ENCODE results near the gene MTCL3.
"Not testable (repeated sequence)": the region's sequence is repeated elsewhere in the genome, so short reads cannot be mapped to it uniquely, and the experiment has no call there.

MTCL3 gene

DNA sequence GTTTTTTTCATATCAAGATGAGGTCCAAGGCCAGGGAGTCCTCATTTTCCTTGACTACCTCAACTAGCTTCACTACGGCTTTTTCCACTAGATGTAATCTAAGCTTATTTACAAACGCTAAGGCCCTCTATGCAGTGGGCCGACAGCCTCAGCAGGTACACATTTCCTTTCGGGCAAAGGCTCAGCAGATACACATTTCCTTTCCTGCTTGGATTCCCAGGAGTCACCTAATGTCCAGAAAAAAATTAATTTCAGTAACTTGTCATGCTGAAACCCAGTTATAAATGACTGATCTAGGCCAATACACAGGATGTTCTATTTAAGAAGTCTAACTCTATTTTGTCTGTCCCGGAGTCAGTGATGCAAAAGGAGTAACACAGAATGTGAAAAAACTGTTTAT lies 52.7 kb downstream of the MTCL3 start:
- no peak for DNase-seq (ENCODE audit: low spot score)

DNA sequence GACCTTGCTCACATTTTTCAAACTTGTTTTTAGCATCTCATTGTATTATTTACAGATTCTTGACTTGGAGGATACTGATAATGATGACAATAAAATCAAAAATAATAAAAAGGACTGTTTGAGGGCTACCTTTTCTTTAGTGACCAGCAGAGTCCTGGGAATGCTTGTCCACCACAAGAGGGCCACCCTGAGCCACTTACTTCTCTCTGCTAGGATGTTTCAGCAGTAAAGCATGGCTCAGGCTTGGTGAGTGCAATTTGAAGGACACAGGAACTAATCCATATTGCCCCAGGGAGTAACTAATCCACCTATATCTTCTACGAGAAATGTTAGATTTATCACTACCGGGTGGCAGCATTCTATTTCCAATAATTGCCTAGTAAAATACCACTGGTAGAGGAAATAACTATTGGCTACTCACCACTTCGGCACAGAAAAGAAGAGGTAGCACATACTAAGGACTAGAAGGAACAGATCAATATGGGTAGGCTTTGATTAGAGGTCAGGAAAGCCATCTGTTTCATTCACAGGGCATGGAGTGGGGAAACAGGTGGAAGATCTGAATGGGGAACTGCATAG lies 54.2 kb downstream of the MTCL3 start:
- DNase-seq (ENCODE audit: low spot score): peak; percentile 61

DNA sequence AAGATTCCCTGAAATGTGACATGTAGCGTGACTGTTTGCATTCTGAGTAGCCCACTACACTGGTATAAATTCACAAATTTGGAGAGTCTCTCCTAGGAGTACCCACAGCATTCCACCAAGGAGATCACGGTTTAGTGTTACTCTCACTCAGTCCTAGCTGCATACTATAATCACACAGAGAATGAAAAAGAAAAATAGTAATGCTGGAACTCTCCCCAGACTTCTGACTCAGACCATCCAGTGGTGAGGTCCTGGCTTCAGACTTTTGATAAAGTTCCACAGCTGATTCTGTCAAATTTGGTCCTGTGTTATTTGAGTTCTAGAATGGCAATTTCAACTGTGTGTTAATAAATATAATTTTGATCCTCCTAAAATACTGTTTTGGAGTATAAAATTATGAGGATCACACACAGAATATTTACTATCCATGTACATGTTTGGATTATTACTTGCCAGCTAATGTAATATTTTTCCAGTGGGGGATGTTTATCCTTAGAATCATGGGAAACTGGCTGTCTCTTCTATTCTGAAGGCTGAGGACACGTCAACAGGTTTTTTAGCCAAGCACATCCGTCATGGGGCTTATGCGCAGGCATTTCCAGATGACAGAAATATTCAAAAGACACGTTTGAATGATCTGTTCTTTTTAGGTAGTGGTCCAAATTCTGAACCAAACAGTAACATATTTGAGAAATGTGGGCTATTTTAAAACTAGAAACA lies 54.8 kb downstream of the MTCL3 start:
- DNase-seq (ENCODE audit: low spot score): no peak

DNA sequence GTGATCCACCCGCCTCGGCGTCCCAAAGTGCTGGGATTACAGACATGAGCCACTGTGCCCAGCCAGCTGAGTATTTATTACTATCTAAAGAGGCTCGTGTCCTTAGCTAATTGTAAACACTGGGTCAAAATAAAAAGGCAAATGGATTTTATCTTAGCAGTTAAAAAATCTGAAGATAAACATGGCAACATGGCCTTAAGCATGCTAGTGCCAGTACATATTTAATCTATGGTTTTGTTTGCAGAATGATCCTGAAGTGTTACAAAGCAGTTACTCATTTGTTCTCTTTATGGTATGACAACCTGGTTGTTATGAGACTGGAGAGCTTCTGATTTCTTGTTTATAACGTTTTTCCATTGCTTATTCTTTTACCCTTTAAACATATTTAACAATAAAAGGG lies 56.1 kb downstream of the MTCL3 start:
- no peak for DNase-seq (ENCODE audit: low spot score)

DNA sequence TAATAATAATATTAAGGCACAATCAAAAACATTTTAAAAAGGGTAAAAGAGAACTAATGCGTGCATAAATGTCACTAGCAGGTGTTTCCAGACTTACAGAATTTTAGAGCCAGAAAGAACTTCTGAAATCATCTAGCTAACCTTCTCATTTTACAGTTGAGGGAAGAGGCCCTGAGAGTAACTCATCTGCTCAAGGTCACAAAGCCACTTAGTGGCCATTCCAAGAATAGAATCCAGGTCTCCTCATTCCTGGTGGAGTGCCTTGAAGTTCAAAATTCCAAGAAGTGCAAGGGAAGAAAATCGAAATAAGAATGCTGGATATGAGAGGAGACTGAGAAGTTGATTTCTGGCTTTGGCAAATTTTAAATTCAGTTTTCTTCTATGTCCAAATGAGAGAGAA lies 56.8 kb downstream of the MTCL3 start:
- DNase-seq (ENCODE audit: low spot score): no peak

DNA sequence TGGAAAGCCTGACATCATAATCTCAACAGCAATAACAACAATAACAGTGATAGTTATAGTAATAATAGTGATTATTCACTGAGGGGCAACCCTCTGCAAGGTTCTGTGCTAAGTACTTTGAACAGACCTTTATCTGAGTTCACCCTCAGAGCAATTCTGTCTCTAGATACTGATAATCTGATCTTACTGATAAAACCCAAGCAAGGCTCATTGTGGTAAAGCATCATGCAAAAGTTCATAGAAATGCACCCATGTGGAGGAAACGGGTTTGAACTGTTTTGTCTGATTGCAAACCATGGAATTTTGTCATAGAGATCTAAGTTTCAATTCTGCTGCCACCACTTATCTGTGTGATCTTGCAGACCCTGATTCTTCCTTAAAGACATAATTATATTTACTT lies 58.7 kb downstream of the MTCL3 start:
- peak; percentile 13 for DNase-seq (ENCODE audit: low spot score)

DNA sequence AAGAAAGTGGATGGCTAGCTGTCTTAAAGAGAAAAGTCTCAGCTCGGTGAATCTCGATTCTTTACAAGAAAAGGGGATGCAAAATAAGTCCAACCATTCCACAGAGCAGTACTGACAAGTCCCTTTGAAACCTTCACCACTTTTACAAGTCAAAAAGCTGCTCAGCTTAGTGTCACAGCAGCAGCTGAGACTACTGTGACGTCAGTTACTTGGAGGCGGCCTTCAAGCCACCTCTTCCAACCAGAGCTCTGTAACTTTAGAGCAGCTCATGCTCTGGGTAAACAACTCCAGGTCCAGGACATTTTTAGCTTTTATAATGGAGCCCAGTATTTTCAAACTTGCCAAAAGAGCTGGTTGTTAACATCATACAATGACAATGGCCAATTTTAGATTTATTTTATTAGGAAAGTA lies 59.9 kb downstream of the MTCL3 start, which contains the start of gene KIAA0408:
Gene KIAA0408, minus strand, starts transcription at position 159 of the 411 bp plus-strand sequence. CDS start 5,408 bp downstream, outside the sequence.
- DNase-seq (ENCODE audit: low spot score): no peak

DNA sequence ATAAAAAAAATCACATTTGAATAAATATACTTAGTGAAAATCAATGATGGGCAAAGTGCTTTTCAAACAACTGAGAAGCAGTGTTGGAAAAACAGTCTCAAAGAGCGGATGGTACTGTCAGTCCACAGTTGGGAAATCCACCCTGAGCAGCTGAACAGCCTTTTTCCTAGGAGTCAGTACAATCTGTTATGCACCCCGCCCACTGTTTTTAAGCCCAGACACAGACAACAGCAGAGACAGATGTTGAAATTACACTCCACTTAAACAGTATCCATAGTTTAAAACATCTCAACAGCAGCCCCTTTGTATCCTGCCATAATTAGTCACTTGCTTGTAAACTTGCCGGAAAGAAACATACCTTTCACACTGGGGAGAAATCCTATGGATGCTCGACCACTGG lies 60.3 kb downstream of the MTCL3 start:
- DNase-seq (ENCODE audit: low spot score): no peak

DNA sequence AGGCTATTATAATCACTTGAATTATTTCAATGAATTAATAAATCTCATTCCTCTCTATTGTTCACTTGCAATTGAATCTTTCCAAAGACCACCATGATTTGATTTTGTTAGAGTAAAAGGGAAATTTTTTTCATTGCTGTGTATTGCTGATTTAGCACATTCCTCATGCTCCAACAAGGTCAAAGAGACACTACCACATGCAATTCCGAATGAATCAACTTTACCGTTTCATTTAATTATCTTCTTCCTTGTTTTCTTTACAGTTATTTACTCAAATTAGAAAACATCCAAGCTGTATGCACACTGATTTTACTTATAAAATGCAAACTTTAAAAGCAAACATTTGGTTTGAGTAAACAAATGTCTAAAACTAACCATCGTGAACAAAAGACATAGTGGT lies 60.9 kb downstream of the MTCL3 start:
- DNase-seq (ENCODE audit: low spot score): no peak

DNA sequence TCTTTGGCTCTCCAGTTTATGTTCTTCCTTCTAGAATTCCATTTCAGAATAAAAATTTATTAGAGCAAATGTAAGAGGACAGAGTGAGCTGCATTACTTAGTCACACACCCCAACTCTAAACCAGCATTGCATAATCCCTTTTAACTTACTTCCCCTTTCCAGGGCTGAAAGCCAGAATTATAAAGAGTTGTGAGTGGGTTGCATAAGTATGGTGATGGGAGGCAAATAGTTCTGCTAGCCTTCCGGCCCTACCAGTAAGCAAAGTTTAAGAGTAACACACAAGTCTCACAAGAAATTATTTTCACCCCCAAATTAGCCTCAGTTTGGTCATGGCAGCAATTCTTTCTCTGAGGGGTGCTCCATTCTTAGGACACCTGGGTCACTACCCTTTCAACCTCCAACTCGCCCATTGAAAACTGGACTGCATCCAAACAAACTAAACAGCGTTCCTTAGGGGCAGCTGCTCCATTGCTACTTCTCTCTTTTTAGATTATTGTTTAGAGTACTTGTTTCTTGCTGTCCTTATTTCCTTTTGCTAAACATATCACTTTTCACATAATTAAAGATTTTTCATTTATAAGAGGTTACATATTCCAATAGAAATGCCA lies 61.6 kb downstream of the MTCL3 start:
- no peak for DNase-seq (ENCODE audit: low spot score)

DNA sequence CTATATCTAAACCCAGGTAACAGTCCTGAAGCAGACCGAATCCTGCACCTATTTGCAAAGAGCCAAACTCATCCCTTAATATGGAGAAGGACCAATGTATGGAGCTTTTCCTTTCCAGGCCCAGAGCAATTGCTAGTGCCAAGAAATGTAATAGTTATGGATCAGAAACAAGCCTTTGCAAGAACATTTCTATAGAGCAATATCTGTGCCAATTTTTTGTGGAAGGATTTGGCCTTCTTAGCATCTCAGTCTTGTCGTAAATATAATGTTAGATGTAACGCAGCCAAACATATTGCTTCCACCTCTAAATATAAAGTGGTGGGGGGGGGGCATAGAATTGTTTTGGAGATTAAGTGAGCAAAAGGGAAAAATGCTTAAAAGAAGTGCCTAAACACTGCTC lies 62.7 kb downstream of the MTCL3 start:
- no peak for DNase-seq (ENCODE audit: low spot score)

DNA sequence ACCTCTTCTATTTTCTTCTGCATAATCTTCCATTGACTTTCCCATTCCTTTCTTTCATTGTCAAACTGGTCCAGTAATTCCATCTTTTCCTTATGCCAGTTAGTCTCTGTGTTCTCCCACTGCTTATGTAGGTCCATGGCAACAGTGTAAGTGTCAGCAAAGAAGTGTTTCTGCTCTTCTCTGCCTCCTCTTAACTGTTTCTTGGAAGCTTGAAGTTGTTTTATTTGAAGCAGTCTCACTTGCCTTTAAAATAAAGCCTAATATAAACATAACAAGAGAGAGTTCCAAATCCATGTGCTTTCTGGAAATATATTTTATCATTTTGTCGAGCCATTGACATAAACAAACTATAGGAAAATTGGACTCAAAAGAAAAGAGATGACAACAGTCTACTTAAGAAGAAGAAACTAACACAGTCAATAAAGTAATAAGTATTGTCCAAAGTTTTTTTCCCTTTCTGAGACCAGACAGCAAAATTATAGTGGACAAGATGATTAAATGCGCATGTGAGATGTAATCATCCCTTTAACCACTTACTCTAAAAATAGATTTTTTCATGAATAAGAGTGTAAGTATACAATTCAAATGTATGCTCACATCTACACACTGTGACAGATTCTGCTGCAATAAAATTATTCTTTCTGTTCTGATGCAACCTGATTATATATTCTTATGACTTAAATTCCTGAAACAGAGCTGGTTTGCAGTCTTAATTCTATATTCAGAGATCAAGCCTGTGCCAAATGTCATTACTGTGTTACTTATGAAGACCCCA lies 65.1 kb downstream of the MTCL3 start:
- no peak for DNase-seq (ENCODE audit: low spot score)

DNA sequence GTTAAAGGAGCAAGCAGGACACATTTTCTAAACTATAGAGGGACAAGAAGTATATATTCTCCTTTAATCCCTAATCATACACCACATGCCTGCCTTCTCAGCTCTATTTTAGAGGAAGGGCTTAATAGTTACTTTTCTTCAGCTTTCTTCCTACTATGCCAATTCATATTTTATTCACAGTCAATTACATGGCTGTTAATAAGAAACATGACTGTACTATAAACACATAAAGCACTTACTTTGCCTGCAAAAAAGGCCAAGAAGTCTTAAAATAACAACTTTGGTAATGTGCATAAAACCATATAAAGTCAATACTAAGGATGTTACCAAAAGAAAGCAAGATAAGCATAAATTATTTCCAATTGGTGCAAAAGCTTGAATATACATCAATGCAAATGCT lies 66.3 kb downstream of the MTCL3 start:
- DNase-seq (ENCODE audit: low spot score): no peak

DNA sequence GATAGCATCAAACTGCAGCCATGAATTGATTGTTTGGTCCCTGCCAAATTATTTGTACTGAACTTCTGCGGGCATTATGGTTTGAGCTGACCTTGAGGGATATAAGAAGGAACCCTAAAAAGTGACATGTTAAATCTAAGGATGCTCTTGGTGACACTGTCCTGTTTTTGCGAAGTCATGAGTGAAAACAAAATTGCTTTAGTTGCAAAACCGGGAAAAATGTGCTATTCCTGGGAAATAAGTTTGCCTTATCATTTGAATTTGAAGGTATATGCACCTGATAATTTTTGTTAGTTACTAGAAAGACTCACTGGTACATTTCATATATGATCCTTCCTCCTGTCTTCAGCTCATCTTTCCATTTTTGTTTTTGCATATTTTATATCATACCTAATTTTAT lies 67.7 kb downstream of the MTCL3 start:
- no peak for DNase-seq (ENCODE audit: low spot score)

DNA sequence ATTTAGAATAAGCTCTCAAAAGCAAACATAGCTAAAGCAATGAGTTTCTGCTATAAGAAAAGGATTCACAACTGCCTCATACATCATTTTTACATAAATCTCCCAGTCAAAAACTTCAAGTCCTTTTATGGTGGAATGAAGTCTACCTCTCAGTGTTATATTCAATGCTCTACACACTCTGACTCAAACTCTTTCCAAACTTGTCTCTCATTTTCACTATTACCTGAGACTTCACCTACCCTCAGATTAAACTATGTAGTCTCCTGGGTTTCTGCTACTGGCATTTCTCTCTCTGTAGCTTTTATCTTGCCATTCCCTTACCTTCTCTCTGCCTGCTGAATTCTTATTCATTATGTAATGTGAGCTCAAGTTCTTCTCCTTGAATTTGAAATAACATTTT lies 71.4 kb downstream of the MTCL3 start:
- DNase-seq (ENCODE audit: low spot score): no peak

DNA sequence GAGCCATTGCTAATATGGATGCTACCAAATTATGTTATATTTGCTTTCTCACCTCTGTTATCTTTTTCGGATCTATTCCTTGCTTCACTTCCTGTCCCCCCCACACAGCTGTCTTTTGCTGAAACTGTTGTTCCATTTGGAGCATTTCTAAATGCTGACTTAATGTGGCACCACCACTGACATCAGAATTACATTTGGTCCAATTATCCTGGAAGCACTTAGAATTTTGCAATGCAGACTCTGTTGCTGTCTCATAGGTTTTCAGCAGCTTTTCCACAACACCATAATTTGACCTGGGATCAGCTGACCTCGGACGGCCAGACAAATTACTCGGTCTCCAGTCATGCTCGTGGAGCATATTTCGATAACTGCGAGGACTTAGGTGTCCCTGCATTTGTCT lies 72.8 kb downstream of the MTCL3 start:
- no peak for DNase-seq (ENCODE audit: low spot score)

DNA sequence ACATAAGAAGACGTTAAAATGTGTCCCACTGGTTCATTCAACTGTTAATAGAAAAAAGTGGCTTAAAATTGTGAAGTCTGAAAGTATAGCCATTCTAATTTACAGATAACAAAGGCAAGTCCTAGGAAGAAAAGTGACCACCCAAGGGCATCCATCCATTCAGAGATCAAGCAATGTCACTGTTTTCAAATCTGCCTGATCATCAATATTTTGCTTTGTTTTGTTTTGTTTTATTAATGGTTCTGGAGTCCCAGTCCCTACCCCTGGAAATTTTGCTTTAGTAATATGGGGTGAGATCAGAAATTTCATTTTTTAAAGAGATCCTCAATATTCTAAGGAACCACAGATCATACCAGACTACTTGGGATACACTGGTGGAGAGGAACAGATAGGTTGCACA lies 77.3 kb downstream of the MTCL3 start:
- DNase-seq (ENCODE audit: low spot score): no peak

DNA sequence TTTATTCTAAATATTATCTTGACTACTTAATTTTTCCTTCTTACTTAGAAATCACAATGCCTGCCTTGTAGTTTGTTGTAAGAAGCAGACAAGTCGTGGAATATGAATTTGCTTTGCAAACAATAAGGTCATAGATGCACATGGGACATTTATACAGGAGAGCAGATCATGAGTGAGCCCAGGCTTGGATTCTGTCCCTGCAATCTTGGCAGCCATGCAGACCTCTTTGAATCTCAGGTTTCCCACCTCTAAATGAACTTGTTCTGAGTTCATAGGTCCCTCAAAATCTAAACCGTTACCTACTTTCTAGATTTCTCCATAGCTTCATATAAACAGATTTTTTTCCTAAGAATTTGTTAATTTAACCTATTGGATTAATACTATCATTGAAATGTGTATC lies 79.4 kb downstream of the MTCL3 start:
- no peak for DNase-seq (ENCODE audit: low spot score)

DNA sequence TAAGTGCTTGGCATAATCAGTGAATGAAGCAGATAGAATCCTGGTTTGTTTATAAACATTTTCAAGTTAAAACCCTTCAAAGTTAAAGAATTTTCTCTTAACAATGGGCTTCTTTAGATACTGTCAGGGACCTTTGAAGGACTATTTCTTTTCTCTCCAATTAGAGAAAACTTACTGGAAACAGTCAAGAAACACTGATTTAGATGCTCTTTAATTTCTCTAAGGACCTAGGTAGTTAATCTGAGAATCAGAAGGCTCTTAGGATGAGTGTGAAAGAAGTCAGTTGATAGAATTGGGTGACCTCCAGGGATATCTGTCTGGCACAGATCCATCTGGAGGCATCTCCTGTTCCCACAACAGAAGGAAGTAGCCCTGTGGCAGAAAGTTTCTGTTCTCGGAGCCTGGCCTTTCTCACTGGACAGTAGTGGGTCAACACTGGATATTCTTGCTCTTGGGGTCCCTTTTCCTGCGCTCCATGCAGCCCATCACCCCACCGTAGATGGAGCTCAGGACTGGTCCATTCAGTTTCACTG lies 82.5 kb downstream of the MTCL3 start:
- no peak for DNase-seq (ENCODE audit: low spot score)

DNA sequence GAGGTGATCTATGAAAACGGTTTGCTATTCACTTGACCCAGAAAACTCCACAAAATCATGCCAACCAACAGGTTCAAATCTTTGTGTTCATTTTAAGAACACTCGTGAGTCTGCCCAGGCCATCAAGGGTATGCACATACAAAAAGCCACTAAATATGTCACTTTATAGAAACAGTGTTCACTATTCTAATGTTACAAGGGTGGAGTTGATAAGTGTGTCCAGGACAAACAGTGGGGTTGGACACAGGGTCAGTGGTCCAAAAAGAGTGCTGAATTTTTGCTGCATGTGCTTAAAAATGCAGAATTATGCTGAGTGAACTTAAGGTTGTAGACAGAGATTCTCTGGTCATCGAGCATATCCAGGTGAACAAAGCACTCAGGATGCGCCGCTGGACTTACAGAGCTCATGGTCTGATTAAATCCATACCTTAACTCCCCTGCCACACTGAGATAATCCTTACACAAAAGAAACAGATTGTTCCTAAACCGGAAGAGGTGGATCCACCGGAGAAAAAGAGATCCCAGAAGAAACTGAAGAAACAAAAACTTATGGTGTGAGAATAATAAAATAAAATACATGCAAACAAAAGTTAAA lies 83.4 kb downstream of the MTCL3 start:
- no peak for DNase-seq (ENCODE audit: low spot score)

DNA sequence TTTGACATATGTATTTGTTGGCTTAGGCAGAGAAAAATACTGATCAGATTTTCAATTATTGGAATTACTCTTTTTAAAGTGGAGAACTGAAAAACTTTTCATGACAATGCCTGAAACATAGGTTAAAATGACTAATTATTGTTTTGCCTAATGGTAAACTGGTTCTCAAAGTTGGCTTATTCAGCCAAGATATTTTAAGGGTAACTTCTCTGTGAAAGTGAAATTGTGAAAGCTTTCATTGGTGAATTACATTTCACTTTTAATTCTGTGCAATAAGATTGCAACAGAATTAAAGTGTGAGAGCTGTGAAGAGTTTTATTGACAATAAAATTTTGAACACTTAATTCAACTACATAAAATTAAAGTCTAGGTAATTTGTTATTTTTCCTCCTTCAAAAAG lies 84.5 kb downstream of the MTCL3 start:
- DNase-seq (ENCODE audit: low spot score): no peak

DNA sequence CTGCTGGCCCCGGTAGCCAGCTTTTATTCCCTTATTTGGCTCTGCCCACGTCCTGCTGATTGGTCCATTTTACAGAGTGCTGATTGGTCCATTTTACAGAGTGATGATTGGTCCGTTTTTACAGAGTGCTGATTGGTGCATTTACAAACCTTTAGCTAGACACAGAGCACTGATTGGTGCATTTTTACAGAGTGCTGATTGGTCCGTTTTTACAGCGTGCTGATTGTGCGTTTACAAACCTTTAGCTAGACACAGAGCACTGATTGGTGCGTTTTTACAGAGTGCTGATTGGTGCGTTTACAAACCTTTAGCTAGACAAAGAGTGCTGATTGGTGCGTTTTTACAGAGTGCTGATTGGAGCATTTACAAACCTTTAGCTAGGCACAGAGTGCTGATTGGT lies 90.6 kb downstream of the MTCL3 start:
- DNase-seq (ENCODE audit: low spot score): not testable (repeated sequence)
